ENCODE data around the gene LINC01488.

The LINC01488 gene

GRCh38 chr11:69482322-69482721, 859 bp downstream of the LINC01488 start:
- no peak for DNase-seq

- DNase-seq = no peak
These were observed 1.7 kb downstream of the LINC01488 start for GRCh38 chr11:69483170-69483569.

GRCh38 chr11:69483691-69484426, 2.4 kb downstream of the LINC01488 start:
- DNase-seq = no peak

- DNase-seq = no peak
These were observed 3.2 kb downstream of the LINC01488 start for GRCh38 chr11:69484427-69485259.

- DNase-seq = no peak
These were observed 4.0 kb downstream of the LINC01488 start for GRCh38 chr11:69485337-69486041.

GRCh38 chr11:69486056-69486772, 4.8 kb downstream of the LINC01488 start:
- no peak for DNase-seq

GRCh38 chr11:69486773-69487291, 5.4 kb downstream of the LINC01488 start:
- peak; percentile 70 for DNase-seq

- DNase-seq = no peak
These were observed 5.9 kb downstream of the LINC01488 start for GRCh38 chr11:69487391-69487790.

GRCh38 chr11:69487849-69488542, 6.5 kb downstream of the LINC01488 start:
- DNase-seq = no peak

GRCh38 chr11:69488543-69488940, 7.1 kb downstream of the LINC01488 start:
- no peak for DNase-seq

GRCh38 chr11:69489031-69489745, 7.7 kb downstream of the LINC01488 start:
- DNase-seq = peak; percentile 57

- DNase-seq = no peak
These were observed 8.4 kb downstream of the LINC01488 start for GRCh38 chr11:69489746-69490365.

- DNase-seq = no peak
These were observed 9.1 kb downstream of the LINC01488 start for GRCh38 chr11:69490516-69490915.

- no peak for DNase-seq
These were observed 9.9 kb downstream of the LINC01488 start for GRCh38 chr11:69491071-69492031.

- no peak for DNase-seq
These were observed 10.9 kb downstream of the LINC01488 start for GRCh38 chr11:69492201-69492991.

- DNase-seq = no peak
These were observed 12.7 kb downstream of the LINC01488 start for GRCh38 chr11:69493931-69494821.

- DNase-seq = no peak
These were observed 13.4 kb downstream of the LINC01488 start for GRCh38 chr11:69494851-69495250.

Measured in right forelimb (tissue), 1 donor.